ENCODE measurements around the gene EEPD1. TPM values are rescaled to one million over a fixed set of nuclear protein-coding genes. Genes with fewer than 3 reads are reported as not detected.
A peak's percentile ranks its signal among the peaks of the same experiment; 100 is the strongest.

Gene EEPD1
- total and polyA plus RNA-seq, 11 donors: 3.7 to 12.2 (median 7.7) TPM

GRCh38 chr7:36283711-36284130 lies 130.7 kb downstream of the EEPD1 start:
- TF ChIP-seq POLR2A (IDR thresholded peaks at IDR 0.05) (no peak), CTCF (IDR thresholded peaks at IDR 0.05) (no peak)
- peaks cover 6 to 88% (median 49%) of the 10 kb centered on the region in 12 donors for H3K4me1 ChIP-seq
- H3K27me3 ChIP-seq: no peaks in the 10 kb centered on the region
- peak overlapping the region in 3 of 12 donors; percentile 24 to 89 (median 33) for H3K27ac ChIP-seq
- H3K4me3 ChIP-seq: no peak overlapping the region
- WGBS, 4 donors: 92 to 100% (median 95%) methylated on average over 7 of the region's 7 CpGs
- peaks cover 0 to 11% (median 0%) of the 10 kb centered on the region in 9 donors for H3K36me3 ChIP-seq
- intact Hi-C loops (cut with DNase I): loop anchor here in 3 of 10 donors (5.0 to 10.0 kb wide), 3 partner anchors 79 to 126 kb away; no protein-coding TSS in a partner anchor
- H3K9me3 ChIP-seq: no peaks in the 10 kb centered on the region
- ATAC-seq: peak; percentile 21 to 72 (median 58)
- peak; percentile 68 to 82 (median 69) for DNase-seq

GRCh38 chr7:36284456-36285090 lies 131.5 kb downstream of the EEPD1 start:
- H3K27me3 ChIP-seq: no peaks in the 10 kb centered on the region
- peak overlapping the region in 2 of 12 donors; percentile 24 to 89 for H3K27ac ChIP-seq
- H3K4me1 ChIP-seq: peaks cover 6 to 84% (median 46%) of the 10 kb centered on the region in 12 donors
- ATAC-seq (no peak), DNase-seq (no peak)
- intact Hi-C loops (cut with DNase I): loop anchor here in 6 of 10 donors (5.0 to 10.0 kb wide), 4 partner anchors 80 to 132 kb away; partner anchors contain the start of gene EEPD1 (in 2 of the 6)
- WGBS, 4 donors: 90 to 95% (median 91%) methylated on average over 19 of the region's 19 CpGs
- H3K9me3 ChIP-seq: no peaks in the 10 kb centered on the region
- no peak overlapping the region for H3K4me3 ChIP-seq
- no peak for TF ChIP-seq CTCF (IDR thresholded peaks at IDR 0.05)
- no peak for TF ChIP-seq POLR2A (IDR thresholded peaks at IDR 0.05)
- peaks cover 0 to 11% (median 0%) of the 10 kb centered on the region in 9 donors for H3K36me3 ChIP-seq

GRCh38 chr7:36285276-36285675 lies 132.2 kb downstream of the EEPD1 start:
- no peak overlapping the region for H3K4me3 ChIP-seq
- H3K27ac ChIP-seq: peak overlapping the region in 5 of 12 donors; percentile 24 to 86 (median 66)
- peaks cover 0 to 11% (median 0%) of the 10 kb centered on the region in 9 donors for H3K36me3 ChIP-seq
- WGBS, 4 donors: 64 to 80% (median 73%) methylated on average over 4 to 9 of the region's 9 CpGs
- TF ChIP-seq CTCF (IDR thresholded peaks at IDR 0.05) (no peak), POLR2A (IDR thresholded peaks at IDR 0.05) (no peak)
- H3K9me3 ChIP-seq: no peaks in the 10 kb centered on the region
- intact Hi-C loops (cut with DNase I): loop anchor here in 5 of 10 donors (5.0 to 10.0 kb wide), 4 partner anchors 80 to 133 kb away; partner anchors contain the start of gene EEPD1 (in 2 of the 5)
- DNase-seq (no peak), ATAC-seq (no peak)
- no peaks in the 10 kb centered on the region for H3K27me3 ChIP-seq
- peaks cover 6 to 88% (median 42%) of the 10 kb centered on the region in 12 donors for H3K4me1 ChIP-seq

GRCh38 chr7:36286226-36286625 lies 133.2 kb downstream of the EEPD1 start:
- no peak for DNase-seq
- Histone ChIP-seq H3K4me3 (no peak overlapping the region), H3K4me1 (peaks cover 3 to 88% (median 37%) of the 10 kb centered on the region in 12 donors), H3K27ac (peak overlapping the region in 11 of 12 donors; percentile 2 to 86 (median 61)), H3K9me3 (no peaks in the 10 kb centered on the region), H3K27me3 (no peaks in the 10 kb centered on the region), H3K36me3 (peaks cover 0 to 17% (median 6%) of the 10 kb centered on the region in 9 donors)
- TF ChIP-seq POLR2A (IDR thresholded peaks at IDR 0.05) (no peak), CTCF (IDR thresholded peaks at IDR 0.05) (no peak)
- intact Hi-C loops (cut with DNase I): loop anchor here in 5 of 10 donors (5.0 to 10.0 kb wide), 4 partner anchors 81 to 134 kb away; partner anchors contain the start of gene EEPD1 (in 2 of the 5)
- no peak for ATAC-seq
- 68 to 80% (median 72%) methylated on average over 2 of the region's 2 CpGs for WGBS, 4 donors
